ENCODE results near the gene FCF1. TPM values are rescaled to one million over a fixed set of nuclear protein-coding genes. Genes with fewer than 3 reads are reported as not detected.
"Not testable (repeated sequence)": the region's sequence is repeated elsewhere in the genome, so short reads cannot be mapped to it uniquely, and the experiment has no call there.

FCF1 gene
- total RNA-seq, 8 experiments from 2014 or later: 21.9 to 66.7 (median 43.3) TPM

DNA sequence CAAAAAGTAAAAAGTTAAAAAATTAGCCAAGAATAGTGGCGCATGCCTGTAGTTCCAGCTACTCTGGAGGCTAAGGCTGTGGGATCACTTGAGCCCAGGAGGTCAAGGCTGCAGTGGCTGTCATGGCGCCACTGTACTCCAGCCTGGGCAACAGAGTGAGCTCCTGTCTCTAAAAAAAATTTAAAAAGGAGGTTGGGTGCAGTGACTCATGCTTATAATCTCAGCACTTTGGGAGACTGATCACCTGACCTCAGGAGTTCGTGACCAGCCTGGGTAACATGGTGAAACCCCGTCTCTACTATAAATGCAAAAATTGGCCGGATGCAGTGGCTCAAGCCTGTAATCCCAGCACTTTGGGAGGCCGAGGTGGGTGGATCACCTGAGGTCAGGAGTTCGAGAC, 42.0 kb downstream of the FCF1 start:
- no peak overlapping the region for H3K27ac ChIP-seq
- in situ Hi-C loops (cut with MboI; ENCODE audit: low pct_unique_long_range_greater_than_20kb in 2 of 9, low sequenced_read_pairs in 9 of 9, unreplicated experiment in 9 of 9): no loop called here
- WGBS, 10 experiments: 83 to 100% (median 92%) methylated on average over 1 to 4 of the region's 7 CpGs; no CpG with 5 or more reads in 3 of the 10 experiments
- no peak for ATAC-seq (replicated peaks in 6 of 8)
- no peak overlapping the region for H3K4me3 ChIP-seq
- H3K4me1 ChIP-seq (replicated peaks in 1 of 2): no peaks in the 10 kb centered on the region

DNA sequence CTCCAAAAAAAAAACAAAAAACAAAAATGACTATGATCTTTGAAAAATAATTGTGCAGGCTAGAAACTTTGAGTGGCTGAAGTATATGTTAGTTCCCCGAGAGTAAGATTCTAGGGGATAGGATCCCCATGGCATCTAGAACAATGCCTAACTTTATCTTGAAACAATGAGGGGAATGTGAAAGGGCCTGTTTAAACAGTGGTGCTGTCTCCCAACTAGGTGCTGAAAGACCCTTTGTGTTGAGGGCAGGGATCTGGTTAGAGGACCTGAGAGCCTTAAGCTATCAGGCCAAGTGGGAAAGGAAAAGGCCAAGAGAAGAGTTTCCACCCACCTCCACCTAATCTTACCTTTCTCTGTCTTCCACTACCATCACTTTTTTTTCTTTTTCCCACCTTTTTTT, 43.4 kb downstream of the FCF1 start:
- ATAC-seq (replicated peaks in 6 of 8): no peak
- Histone ChIP-seq H3K4me1 (replicated peaks in 1 of 2) (no peaks in the 10 kb centered on the region), H3K27ac (no peak overlapping the region), H3K4me3 (no peak overlapping the region)
- in situ Hi-C loops (cut with MboI; ENCODE audit: low pct_unique_long_range_greater_than_20kb in 2 of 9, low sequenced_read_pairs in 9 of 9, unreplicated experiment in 9 of 9): no loop called here
- WGBS, 10 experiments: 43 to 100% (median 71%) methylated on average over 1 of the region's 1 CpG; no CpG with 5 or more reads in 3 of the 10 experiments

DNA sequence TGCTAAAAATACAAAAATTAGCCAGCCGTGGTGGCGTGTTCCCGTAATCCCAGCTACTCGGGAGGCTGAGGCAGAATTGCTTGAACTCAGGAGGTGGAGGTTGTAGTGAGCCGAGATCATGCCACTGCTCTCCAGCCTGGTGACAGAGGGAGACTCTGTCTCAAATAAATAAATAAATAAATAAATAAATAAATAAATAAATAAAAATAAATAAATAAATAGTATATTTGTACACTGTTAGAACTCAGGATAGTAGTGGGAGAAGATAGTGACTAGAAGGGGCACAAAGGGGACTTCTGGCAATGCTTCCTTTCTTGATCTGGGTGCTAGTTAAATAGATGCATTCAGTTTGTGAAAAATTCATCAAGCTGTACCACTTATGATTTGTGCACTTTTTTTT, 45.6 kb downstream of the FCF1 start:
- in situ Hi-C loops (cut with MboI; ENCODE audit: low pct_unique_long_range_greater_than_20kb in 2 of 9, low sequenced_read_pairs in 9 of 9, unreplicated experiment in 9 of 9); H3K4me3 ChIP-seq; H3K4me1 ChIP-seq (replicated peaks in 1 of 2); ATAC-seq (replicated peaks in 6 of 8); H3K27ac ChIP-seq: not testable (repeated sequence)
- 72 to 96% (median 81%) methylated on average over 1 to 5 of the region's 5 CpGs; no CpG with 5 or more reads in 4 of the 10 experiments for WGBS, 10 experiments

DNA sequence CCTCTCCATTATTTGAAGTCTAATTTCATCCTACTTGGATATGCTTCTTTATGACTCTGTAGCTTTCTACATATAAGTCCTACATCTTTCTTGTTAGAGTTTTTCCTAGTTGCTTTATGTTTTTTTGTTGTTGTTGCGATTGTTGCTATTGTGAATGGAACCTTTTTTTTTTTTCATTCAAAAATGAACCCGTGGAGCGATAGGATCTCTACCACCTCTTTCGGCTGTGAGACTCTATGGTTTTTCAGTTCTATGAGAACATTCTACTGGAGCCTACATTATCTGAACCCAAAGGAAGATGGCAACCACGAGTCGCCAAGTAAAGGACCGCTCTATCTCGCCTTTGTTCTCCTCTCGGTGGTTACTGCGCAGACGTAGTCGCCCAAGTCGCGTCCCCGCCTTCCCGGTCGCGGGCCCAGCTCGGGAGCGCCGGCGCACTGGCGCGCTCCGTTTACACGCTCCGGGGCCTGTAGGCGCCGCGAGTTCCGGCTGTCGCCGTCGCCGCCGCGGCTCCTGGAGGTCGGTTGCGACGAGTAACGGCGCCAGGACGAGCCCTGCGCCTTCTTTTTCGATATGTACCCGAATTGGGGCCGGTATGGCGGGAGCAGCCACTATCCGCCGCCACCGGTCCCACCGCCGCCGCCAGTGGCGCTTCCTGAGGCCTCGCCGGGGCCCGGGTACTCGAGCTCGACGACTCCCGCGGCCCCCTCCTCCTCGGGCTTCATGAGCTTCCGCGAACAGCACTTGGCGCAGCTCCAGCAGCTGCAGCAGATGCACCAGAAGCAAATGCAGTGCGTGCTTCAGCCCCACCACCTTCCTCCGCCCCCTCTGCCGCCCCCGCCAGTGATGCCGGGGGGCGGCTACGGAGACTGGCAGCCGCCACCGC, 50.2 kb downstream of the FCF1 start, which contains the start of gene YLPM1:
YLPM1 (plus strand) TSS at position 400 of the 886 bp plus-strand sequence; CDS start at position 574, 174 bp downstream.
- WGBS, 10 experiments: 0 to 10% (median 0%) methylated on average over 1 to 28 of the region's 76 CpGs
- peaks cover 22 to 24% of the 10 kb centered on the region in 2 donors for H3K4me1 ChIP-seq (replicated peaks in 1 of 2)

DNA sequence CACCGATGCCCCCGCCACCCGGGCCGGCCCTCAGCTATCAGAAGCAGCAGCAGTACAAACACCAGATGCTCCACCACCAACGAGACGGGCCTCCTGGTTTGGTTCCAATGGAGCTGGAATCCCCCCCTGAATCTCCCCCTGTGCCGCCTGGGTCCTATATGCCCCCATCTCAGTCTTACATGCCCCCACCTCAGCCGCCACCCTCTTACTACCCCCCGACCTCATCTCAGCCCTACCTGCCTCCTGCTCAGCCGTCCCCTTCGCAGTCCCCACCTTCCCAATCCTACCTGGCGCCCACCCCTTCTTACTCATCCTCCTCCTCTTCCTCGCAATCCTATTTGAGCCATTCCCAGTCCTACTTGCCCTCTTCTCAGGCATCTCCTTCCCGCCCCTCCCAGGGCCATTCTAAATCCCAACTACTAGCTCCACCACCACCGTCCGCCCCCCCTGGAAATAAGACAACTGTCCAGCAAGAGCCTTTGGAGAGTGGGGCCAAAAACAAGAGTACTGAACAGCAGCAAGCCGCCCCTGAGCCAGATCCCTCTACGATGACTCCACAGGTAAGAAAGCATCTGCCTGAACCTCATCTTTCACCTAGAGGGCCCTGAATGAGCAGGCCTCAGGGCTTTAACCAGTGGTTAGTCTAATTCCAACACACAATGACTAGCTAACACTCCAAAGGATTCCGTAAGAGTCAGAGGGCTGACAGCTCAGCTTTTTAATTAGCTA, 51.0 kb downstream of the FCF1 start:
- peaks cover 22 to 24% of the 10 kb centered on the region in 2 donors for H3K4me1 ChIP-seq (replicated peaks in 1 of 2)
- 0 to 14% (median 0%) methylated on average over 1 to 2 of the region's 19 CpGs; no CpG with 5 or more reads in 5 of the 10 experiments for WGBS, 10 experiments
- in situ Hi-C loops (cut with MboI; ENCODE audit: low pct_unique_long_range_greater_than_20kb in 2 of 9, low sequenced_read_pairs in 9 of 9, unreplicated experiment in 9 of 9): no loop called here
- no peak for ATAC-seq (replicated peaks in 6 of 8)
- peak overlapping the region; percentile 74 to 96 (median 92) for H3K4me3 ChIP-seq
- H3K27ac ChIP-seq: peak overlapping the region; percentile 88 to 94

More for the DNA sequence above, 50.2 kb downstream of the FCF1 start, which contains the start of gene YLPM1:
- in situ Hi-C loops (cut with MboI; ENCODE audit: low pct_unique_long_range_greater_than_20kb in 2 of 9, low sequenced_read_pairs in 9 of 9, unreplicated experiment in 9 of 9): no loop called here
- ATAC-seq (replicated peaks in 6 of 8): peak; percentile 95 to 97 (median 96)
- Histone ChIP-seq H3K27ac (peak within 1 kb of the TSS; percentile 88 to 94), H3K4me3 (peak within 1 kb of the TSS; percentile 74 to 96 (median 92))

DNA sequence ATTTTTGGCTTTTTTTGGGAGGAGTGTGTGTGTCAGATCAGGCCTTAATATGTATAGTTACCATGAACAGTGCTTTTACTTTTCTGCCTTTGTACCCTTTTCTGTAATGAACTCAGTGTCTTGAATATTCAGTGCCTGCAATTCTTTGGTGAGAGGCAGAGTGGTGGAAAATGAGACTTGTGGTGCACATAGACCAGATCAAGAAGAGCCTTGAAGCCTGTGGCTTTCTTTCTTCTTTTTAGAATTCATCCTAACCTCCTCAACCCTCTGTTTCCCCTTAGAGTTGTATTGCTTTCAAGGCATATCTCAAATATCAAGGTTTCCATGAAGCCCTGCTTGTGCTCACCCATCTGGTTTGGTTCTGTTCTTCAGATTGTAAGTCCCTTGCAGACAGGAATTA, 52.8 kb downstream of the FCF1 start:
- ATAC-seq (replicated peaks in 6 of 8): no peak
- Histone ChIP-seq H3K27ac (no peak overlapping the region), H3K4me3 (peak overlapping the region; percentile 74 to 96 (median 92)), H3K4me1 (replicated peaks in 1 of 2) (peaks cover 22 to 24% of the 10 kb centered on the region in 2 donors)
- in situ Hi-C loops (cut with MboI; ENCODE audit: low pct_unique_long_range_greater_than_20kb in 2 of 9, low sequenced_read_pairs in 9 of 9, unreplicated experiment in 9 of 9): no loop called here

DNA sequence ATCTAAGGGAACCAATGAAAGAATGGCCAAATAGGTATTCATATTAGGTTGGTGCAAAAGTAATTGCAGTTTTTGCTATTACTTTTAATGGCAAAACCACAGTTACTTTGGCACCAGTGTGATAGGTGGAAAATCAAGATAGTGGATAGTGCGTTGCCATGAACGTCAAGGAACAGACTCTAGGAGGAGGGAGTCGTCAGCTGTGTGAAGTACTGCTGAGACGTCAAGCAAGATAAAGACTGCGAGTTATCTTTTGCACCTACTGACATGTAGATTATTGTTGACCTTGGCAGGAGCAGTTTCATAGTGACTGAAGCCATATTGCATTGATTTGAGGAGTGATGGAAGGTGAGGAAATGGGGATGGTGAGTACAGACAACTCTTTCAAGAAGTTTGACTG, 58.5 kb downstream of the FCF1 start:
- no peak overlapping the region for H3K4me3 ChIP-seq
- 82 to 100% (median 94%) methylated on average over 1 to 5 of the region's 5 CpGs; no CpG with 5 or more reads in 1 of the 10 experiments for WGBS, 10 experiments
- peaks cover 11 to 12% of the 10 kb centered on the region in 2 donors for H3K4me1 ChIP-seq (replicated peaks in 1 of 2)
- no peak overlapping the region for H3K27ac ChIP-seq
- ATAC-seq (replicated peaks in 6 of 8): no peak
- in situ Hi-C loops (cut with MboI; ENCODE audit: low pct_unique_long_range_greater_than_20kb in 2 of 9, low sequenced_read_pairs in 9 of 9, unreplicated experiment in 9 of 9): no loop called here

DNA sequence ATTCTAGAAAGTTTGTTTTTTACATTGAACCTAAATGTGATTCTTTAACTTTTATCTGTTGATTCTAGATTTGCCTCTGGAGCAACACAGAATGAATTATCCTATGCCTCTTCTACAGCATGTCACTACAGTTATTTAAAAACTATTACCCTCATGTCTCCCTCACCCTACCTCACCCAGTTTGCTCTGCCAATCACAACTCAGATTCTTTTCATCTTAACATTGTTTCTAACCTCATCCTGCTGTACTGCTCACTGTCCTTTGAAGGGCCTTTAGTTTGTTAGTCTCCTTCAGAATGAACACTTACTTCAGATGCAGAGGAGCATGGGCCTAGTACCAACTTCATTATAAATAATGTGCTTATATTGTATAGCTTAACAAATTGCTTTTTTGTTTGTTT, 71.7 kb downstream of the FCF1 start:
- in situ Hi-C loops (cut with MboI; ENCODE audit: low pct_unique_long_range_greater_than_20kb in 2 of 9, low sequenced_read_pairs in 9 of 9, unreplicated experiment in 9 of 9): no loop called here
- ATAC-seq (replicated peaks in 6 of 8): peak in 1 of 8 experiments; percentile 39
- H3K27ac ChIP-seq: no peak overlapping the region
- no peak overlapping the region for H3K4me3 ChIP-seq
- no peaks in the 10 kb centered on the region for H3K4me1 ChIP-seq (replicated peaks in 1 of 2)

DNA sequence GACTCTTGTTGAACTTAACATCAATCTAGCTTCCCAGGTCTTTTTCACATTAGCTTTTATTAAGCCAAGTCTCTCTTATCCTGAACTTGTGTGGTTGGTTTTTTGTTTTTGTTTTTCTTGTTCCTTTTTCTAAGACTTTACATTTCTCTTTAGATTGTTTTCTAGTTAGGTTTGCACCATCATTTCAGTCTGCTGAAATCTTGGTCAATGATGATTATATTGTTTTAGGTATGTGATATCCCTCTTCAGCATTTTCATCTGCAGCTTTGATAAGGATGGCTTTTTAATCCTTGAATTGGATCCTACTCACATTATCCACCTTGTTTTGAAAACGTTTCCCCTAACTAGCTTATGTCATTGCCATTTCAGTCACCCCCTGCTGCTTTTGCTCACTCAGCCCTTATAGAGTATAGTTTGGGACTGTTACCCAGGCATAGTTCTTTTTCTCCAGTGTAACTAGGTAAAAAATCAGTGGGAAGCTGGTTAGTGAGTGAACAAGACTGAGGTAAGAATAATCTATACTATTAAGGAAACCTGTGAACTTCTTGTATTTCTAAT, 72.2 kb downstream of the FCF1 start:
- H3K4me3 ChIP-seq: no peak overlapping the region
- no peaks in the 10 kb centered on the region for H3K4me1 ChIP-seq (replicated peaks in 1 of 2)
- H3K27ac ChIP-seq: no peak overlapping the region
- in situ Hi-C loops (cut with MboI; ENCODE audit: low pct_unique_long_range_greater_than_20kb in 2 of 9, low sequenced_read_pairs in 9 of 9, unreplicated experiment in 9 of 9): no loop called here
- ATAC-seq (replicated peaks in 6 of 8): no peak
- 0 to 70% (median 33%) methylated on average over 1 of the region's 1 CpG; no CpG with 5 or more reads in 1 of the 10 experiments for WGBS, 10 experiments

DNA sequence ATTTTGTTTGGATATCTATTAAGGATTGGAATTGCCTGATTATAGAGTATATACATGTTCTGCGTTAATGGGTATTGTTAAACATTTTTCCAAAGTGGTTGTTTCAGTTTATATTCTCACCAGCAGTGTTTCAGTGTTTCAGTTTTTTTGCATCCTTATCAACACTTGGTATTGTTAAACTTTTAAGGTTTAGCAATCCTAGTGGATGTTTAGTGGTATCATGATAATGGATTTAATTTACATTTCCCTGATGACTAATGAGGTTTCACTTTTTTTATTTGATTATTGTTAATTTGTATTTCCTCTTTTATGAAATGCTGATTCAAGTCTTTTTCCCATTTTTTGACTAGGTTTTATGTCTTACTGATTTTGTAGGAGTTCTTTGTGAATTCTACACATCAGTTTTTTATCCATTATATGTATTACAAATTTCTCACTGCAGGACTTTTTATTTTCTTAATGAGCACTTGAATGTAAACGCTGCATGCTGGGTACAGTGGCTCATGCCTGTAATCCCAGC, 73.9 kb downstream of the FCF1 start:
- ATAC-seq (replicated peaks in 6 of 8): peak in 2 of 8 experiments; percentile 48 to 61
- Histone ChIP-seq H3K4me3 (no peak overlapping the region), H3K4me1 (replicated peaks in 1 of 2) (no peaks in the 10 kb centered on the region), H3K27ac (no peak overlapping the region)
- 89 to 100% (median 100%) methylated on average over 1 to 2 of the region's 2 CpGs; no CpG with 5 or more reads in 1 of the 10 experiments for WGBS, 10 experiments
- in situ Hi-C loops (cut with MboI; ENCODE audit: low pct_unique_long_range_greater_than_20kb in 2 of 9, low sequenced_read_pairs in 9 of 9, unreplicated experiment in 9 of 9): no loop called here

Measured in motor neuron (in vitro differentiated cells).